ENCODE data around the gene RBMS3. TPM values are rescaled to one million over a fixed set of nuclear protein-coding genes. Genes with fewer than 3 reads are reported as not detected.

Gene RBMS3
- total RNA-seq, 1 experiment from 2014 or later, result 8.7 TPM

- TF ChIP-seq PRDM15 (CRISPR knock-in tag; IDR thresholded peaks at IDR 0.05), result no peak
These were observed 172.0 kb downstream of the RBMS3 start (continued) for GRCh38 chr3:29452934-29453283.

GRCh38 chr3:29453284-29454001 lies 172.6 kb downstream of the RBMS3 start:
- ATAC-seq (peak; percentile 66), DNase-seq (ENCODE audit: low spot score) (no peak)
- H3K27me3 Mint-ChIP-seq (ENCODE audit: low read depth), result no peaks in the 10 kb centered on the region
- ChIA-PET CTCF (no interaction called here), POLR2A (no interaction called here)
- H3K36me3 Mint-ChIP-seq, result no peaks in the 10 kb centered on the region
- no peak overlapping the region for H3K4me3 Mint-ChIP-seq
- H3K4me1 Mint-ChIP-seq, result peaks cover 31% of the 10 kb centered on the region
- TF ChIP-seq GABPB1 (CRISPR knock-in tag; IDR thresholded peaks at IDR 0.05) (no peak), E2F1 (CRISPR knock-in tag; IDR thresholded peaks at IDR 0.05) (no peak), HMGXB4 (CRISPR knock-in tag; IDR thresholded peaks at IDR 0.05) (no peak), ZNF138 (CRISPR knock-in tag; conservative IDR thresholded peaks at IDR 0.05) (no peak), ZNF281 (CRISPR knock-in tag; IDR thresholded peaks at IDR 0.05) (no peak), CBFB (CRISPR knock-in tag; IDR thresholded peaks at IDR 0.05; ENCODE audit: low read depth) (no peak), ATF3 (CRISPR knock-in tag; conservative IDR thresholded peaks at IDR 0.05) (no peak), ZNF425 (CRISPR knock-in tag; conservative IDR thresholded peaks at IDR 0.05) (no peak), OVOL2 (CRISPR knock-in tag; IDR thresholded peaks at IDR 0.05; ENCODE audit: borderline replicate concordance) (no peak), EMX1 (CRISPR knock-in tag; IDR thresholded peaks at IDR 0.05) (no peak), CREM (CRISPR knock-in tag; IDR thresholded peaks at IDR 0.05) (no peak), ZNF416 (CRISPR knock-in tag; IDR thresholded peaks at IDR 0.05) (no peak)
- peak overlapping the region; percentile 84; the same call in 1 of the 2 replicates for H3K27ac Mint-ChIP-seq
- H3K9me3 Mint-ChIP-seq, result no peaks in the 10 kb centered on the region

All from WTC11 (cell line).